ENCODE data around the gene POLG2.

DNA sequence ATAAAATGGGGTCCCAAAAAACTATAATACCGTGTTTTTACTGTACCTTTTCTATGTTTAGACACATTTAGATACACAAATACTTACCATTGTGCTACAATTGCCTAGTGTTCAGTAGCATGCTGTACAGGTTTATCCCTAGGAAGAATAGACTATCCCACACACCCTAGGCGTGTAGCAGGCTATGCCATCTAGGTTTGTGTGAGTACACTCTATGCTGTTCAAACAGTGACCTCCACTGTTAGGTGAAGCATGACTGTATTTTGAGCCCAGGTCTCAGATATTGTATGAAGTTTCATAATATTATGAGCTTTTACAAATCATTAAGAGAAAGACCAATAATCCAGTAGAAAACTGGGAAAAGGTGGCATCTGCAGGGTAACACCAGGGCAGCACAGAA lies 24.3 kb downstream of the POLG2 start:
- TF ChIP-seq, protein P1, sequence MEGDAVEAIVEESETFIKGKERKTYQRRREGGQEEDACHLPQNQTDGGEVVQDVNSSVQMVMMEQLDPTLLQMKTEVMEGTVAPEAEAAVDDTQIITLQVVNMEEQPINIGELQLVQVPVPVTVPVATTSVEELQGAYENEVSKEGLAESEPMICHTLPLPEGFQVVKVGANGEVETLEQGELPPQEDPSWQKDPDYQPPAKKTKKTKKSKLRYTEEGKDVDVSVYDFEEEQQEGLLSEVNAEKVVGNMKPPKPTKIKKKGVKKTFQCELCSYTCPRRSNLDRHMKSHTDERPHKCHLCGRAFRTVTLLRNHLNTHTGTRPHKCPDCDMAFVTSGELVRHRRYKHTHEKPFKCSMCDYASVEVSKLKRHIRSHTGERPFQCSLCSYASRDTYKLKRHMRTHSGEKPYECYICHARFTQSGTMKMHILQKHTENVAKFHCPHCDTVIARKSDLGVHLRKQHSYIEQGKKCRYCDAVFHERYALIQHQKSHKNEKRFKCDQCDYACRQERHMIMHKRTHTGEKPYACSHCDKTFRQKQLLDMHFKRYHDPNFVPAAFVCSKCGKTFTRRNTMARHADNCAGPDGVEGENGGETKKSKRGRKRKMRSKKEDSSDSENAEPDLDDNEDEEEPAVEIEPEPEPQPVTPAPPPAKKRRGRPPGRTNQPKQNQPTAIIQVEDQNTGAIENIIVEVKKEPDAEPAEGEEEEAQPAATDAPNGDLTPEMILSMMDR (conservative IDR thresholded peaks at IDR 0.05; ENCODE audit: low read length): no peak
- no peak for TF ChIP-seq EZH2phosphoT487 (IDR thresholded peaks at IDR 0.05; ENCODE audit: borderline replicate concordance)
